Right cardiac atrium (tissue), 5 donors: ENCODE data around the gene PLEKHG5. TPM values are rescaled to one million over a fixed set of nuclear protein-coding genes. Genes with fewer than 3 reads are reported as not detected.
"Not testable (repeated sequence)": the region's sequence is repeated elsewhere in the genome, so short reads cannot be mapped to it uniquely, and the experiment has no call there.

Experiments
- ATAC-seq, 2 donors: fragments of 200-7000 bp; cut with Tn5 transposase; one replicate each; pipeline versions ENCODE4 v1.8.0 to v1.9.1; 2020; ENCODE audit warnings: moderate library complexity in 2 of 2, mild to moderate bottlenecking in 1 of 2
- DNase-seq, 3 donors: peaks; one replicate each; pipeline ENCODE4 v3.0.0-alpha.2; 2020
- H3K27ac ChIP-seq: one replicate; pipeline ENCODE4 v1.5.1; 2013; ENCODE audit warnings: mild to moderate bottlenecking, low read length, control low read depth, moderate library complexity
- H3K27me3 ChIP-seq: one replicate; pipeline ENCODE4 v1.6.1; 2013; ENCODE audit not compliant: control insufficient read depth, insufficient read depth
- H3K4me1 ChIP-seq: one replicate; pipeline ENCODE4 v1.6.1; 2013; ENCODE audit warnings: low read length; ENCODE audit not compliant: control insufficient read depth, insufficient read depth
- H3K4me3 ChIP-seq: one replicate; pipeline ENCODE4 v1.5.1; 2013; ENCODE audit warnings: low read length, control low read depth
- H3K9me3 ChIP-seq: one replicate; pipeline ENCODE4 v1.6.1; 2013; ENCODE audit warnings: low read length; ENCODE audit not compliant: control insufficient read depth
- WGBS: extraction: QIAGEN DNeasy Blood & Tissue Kit; methylation state at CpG from one replicate; pipeline ENCODE4 v1.1.7; 2013; 5-methylcytosine and 5-hydroxymethylcytosine counted together
- intact Hi-C, 4 donors: fragments of 100-400 bp; cut with DNase I; formaldehyde crosslinking; loops; one replicate each; pipeline versions ENCODE4 v1.11.0 to v1.14.0; 2022 to 2023
- polyA plus RNA-seq: library from polyadenylated mRNA; stranded (reverse); fragments of 200-250 nt; gene quantifications from one replicate; pipeline ENCODE4 v1.2.3, GENCODE V29; 2013
- total RNA-seq, 4 donors: library from RNA; stranded (reverse); fragmentation: NEBNext Ultra II Directional; extraction: Animal tissue kit (Norgen Biotek cat#: 25700); gene quantifications; one replicate each; pipeline ENCODE4 v1.2.1, GENCODE V29; 2021
- donor health status: healthy with polysubstance abuse.
- donor health status: DM: no; HTN: yes; CAD: no.
- donor health status: DM: no; HTN: no; CAD: no.
- donor health status: DM: no; HTN: yes; CAD: no; lungs with severe emphysema.
- donor health status: DM: yes; HTN: yes; CAD: no.

Gene PLEKHG5
- total and polyA plus RNA-seq, 5 donors: 7.0 to 9.9 (median 8.7) TPM

DNA sequence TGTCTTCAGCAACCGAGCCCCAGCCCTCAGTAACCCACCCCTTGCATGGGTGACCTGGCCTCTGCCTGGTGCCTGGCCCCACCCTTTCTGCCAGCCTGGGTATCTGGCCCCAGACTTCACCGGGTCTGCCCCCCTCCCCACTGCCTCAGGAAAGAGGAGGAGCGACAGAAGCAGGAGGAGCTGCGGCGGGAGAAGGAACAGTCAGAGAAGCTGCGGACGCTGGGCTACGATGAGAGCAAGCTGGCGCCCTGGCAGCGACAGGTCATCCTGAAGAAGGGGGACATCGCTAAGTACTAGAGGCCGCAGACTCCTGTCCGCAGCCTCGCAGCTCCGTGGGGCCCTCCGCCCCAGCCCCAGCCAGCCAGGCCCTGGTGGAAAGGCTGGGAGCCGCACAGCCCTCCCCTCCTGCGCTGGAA is 31.6 kb downstream of the PLEKHG5 start:
- H3K27me3 ChIP-seq: no peaks in the 10 kb centered on the region
- intact Hi-C loops: no loop called here
- H3K4me1 ChIP-seq: no peaks in the 10 kb centered on the region
- peak overlapping the region; percentile 14 for H3K4me3 ChIP-seq
- ATAC-seq (peak in 1 of 2 donors; percentile 15), DNase-seq (peak in 2 of 3 donors; percentile 66 to 68)
- H3K27ac ChIP-seq: no peak overlapping the region
- 15% methylated on average over 18 of the region's 18 CpGs for WGBS
- H3K9me3 ChIP-seq: no peaks in the 10 kb centered on the region

DNA sequence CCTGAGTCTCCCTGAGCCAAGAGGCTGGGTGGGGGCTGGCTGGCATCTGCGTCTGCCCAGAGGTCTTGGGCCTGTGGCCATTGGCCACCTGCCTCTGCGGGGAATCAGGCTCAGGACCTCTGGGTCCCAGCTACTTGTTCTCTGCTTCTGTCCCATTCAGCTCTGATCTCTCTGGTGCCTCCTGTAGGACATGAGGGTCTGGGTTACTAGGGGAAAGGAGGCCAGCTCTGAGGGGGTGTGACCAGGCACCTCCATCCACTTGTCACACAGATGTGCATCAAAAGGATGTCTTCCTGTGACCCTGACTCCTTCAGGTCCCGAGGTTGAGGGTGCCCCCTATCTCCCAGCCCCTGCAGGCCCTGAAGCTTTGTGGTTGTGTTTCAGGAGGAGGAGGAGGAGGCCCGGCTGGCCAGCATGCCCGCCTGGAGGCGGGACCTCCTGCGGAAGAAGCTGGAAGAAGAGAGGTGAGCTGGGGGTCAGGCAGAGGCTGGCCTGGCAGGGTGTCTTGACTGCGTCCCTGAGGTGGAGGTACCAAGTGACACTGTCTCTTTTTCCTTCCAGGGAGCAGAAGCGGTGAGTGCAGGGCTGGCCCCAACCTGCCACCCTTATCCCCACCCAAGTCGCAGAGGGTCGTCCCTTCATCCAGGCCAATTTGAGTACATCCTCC is 34.5 kb downstream of the PLEKHG5 start:
- no peaks in the 10 kb centered on the region for H3K27me3 ChIP-seq
- H3K27ac ChIP-seq: no peak overlapping the region

GRCh38 chr1:6455752-6456520 is 35.5 kb downstream of the PLEKHG5 start:
- 36% methylated on average over 58 of the region's 58 CpGs for WGBS
- H3K27me3 ChIP-seq, intact Hi-C loops, H3K4me1 ChIP-seq, H3K4me3 ChIP-seq, ATAC-seq, H3K27ac ChIP-seq, DNase-seq, H3K9me3 ChIP-seq: not testable (repeated sequence)

More for the DNA sequence above, 34.5 kb downstream of the PLEKHG5 start:
- DNase-seq: peak in 1 of 3 donors; percentile 37
- no peak overlapping the region for H3K4me3 ChIP-seq
- WGBS: 79% methylated on average over 11 of the region's 11 CpGs
- no peaks in the 10 kb centered on the region for H3K9me3 ChIP-seq
- H3K4me1 ChIP-seq: no peaks in the 10 kb centered on the region
- intact Hi-C loops: no loop called here
- ATAC-seq: no peak

GRCh38 chr1:6454856-6455751 is 36.4 kb downstream of the PLEKHG5 start:
- Histone ChIP-seq H3K4me1 (no peaks in the 10 kb centered on the region), H3K27ac (no peak overlapping the region), H3K9me3 (no peaks in the 10 kb centered on the region), H3K4me3 (no peak overlapping the region), H3K27me3 (no peaks in the 10 kb centered on the region)
- ATAC-seq: no peak
- 5% methylated on average over 115 of the region's 115 CpGs for WGBS
- intact Hi-C loops: no loop called here
- DNase-seq: peak in 1 of 3 donors; percentile 46

- H3K4me3 ChIP-seq, H3K4me1 ChIP-seq, H3K27ac ChIP-seq, H3K27me3 ChIP-seq, H3K9me3 ChIP-seq, intact Hi-C loops: not testable (repeated sequence)
- WGBS: 11% methylated on average over 84 of the region's 85 CpGs
- DNase-seq (peak in 2 of 3 donors; percentile 50 to 51), ATAC-seq (peak in 1 of 2 donors; percentile 18)
These were observed 37.3 kb downstream of the PLEKHG5 start for GRCh38 chr1:6453895-6454855.

DNA sequence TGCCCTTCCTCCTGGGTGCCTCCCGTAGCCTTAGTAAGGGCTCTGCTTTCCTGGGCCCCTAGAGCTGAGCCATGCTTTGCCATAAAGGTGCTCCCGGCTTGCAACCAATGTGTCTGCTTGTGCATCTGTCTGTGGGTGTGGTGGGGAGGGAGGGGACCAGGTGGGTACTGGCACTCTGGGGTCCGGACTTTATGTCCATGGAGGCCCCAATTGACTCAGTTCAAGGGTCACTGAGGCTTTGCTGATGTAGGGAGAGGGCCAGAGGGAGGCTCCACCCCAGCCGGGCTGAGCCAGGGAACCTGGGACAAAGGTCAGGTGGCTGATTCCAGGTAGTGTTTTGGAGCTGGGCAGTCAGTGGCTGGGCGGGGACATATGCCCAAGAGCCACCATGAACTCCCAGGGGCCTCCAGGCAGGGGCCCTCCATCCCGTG is 40.5 kb downstream of the PLEKHG5 start:
- Histone ChIP-seq H3K9me3 (no peaks in the 10 kb centered on the region), H3K27ac (no peak overlapping the region), H3K27me3 (no peaks in the 10 kb centered on the region), H3K4me1 (no peaks in the 10 kb centered on the region), H3K4me3 (no peak overlapping the region)
- DNase-seq: no peak
- no peak for ATAC-seq
- intact Hi-C loops: no loop called here
- 69% methylated on average over 6 of the region's 6 CpGs for WGBS

GRCh38 chr1:6450486-6450885 is 41.0 kb downstream of the PLEKHG5 start:
- H3K27me3 ChIP-seq, H3K27ac ChIP-seq, DNase-seq, ATAC-seq, intact Hi-C loops, H3K4me3 ChIP-seq, H3K9me3 ChIP-seq, H3K4me1 ChIP-seq: not testable (repeated sequence)
- WGBS: 41% methylated on average over 10 of the region's 10 CpGs

DNA sequence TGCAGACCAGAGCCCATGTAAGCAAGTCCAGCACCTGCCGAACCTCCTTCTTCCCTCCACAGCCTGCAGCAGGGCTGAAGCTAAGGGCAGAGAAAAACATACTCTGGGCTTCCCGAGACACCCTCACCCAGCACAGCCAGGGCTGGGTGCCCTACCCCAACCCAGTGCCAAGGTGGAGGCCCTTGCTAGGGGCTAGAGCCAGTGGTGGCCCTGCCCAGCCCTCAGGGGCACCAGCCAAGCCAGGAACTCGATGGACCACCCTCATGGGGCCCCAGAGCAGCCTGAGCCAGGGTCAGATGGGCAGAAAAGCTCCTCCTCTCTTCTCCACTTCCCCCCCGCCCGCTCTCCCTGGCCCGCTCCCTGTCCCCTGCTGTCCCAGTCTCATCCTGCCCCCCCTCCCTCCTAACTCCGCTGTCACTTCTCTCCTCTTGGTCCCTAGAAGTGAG is 41.4 kb downstream of the PLEKHG5 start:
- no peaks in the 10 kb centered on the region for H3K4me1 ChIP-seq
- DNase-seq: no peak
- no peaks in the 10 kb centered on the region for H3K27me3 ChIP-seq
- WGBS: 40% methylated on average over 7 of the region's 7 CpGs
- no peaks in the 10 kb centered on the region for H3K9me3 ChIP-seq
- no peak overlapping the region for H3K27ac ChIP-seq
- ATAC-seq: no peak
- intact Hi-C loops: no loop called here
- no peak overlapping the region for H3K4me3 ChIP-seq

DNA sequence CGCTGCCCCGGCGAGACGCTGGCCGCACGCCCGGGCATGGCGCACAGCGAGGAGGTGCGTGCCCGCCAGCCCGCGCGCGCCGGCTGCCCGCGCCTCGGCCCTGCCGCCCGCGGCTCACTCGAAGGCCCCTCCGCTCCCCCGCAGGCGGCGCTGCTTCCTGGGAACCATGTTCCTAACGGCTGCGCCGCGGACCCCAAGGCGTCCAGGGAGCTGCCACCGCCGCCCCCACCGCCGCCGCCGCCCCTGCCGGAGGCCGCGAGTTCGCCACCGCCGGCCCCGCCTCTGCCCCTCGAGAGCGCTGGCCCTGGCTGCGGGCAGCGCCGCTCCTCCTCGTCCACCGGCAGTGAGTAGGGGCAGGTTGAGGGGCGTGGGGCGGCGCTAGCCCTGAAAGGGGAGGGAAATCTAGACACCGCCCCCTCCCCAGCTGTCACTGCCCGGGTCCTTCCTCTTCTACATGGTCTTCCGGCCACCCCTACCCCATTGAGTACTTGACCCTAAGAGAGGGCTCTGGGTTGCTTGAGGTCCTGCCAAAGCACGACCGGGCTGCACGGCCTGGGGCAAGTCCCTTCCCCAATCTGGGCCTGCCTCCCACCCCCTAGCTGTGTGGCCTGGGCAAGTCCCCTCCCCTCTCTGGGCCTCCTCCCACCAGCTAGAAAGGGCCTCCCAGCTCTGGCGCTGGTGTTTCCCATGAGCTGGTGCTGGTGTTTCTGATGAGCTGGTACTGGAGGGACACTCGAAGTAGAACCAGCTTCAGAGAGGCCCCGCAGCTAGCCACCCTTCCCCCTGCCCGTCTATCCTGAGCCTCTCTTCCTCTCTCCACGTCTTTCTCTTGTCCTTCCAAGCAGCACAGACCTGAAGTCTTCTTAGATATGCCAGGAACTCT is 42.5 kb downstream of the PLEKHG5 start:
- Histone ChIP-seq H3K9me3 (no peaks in the 10 kb centered on the region), H3K27me3 (no peaks in the 10 kb centered on the region), H3K4me1 (no peaks in the 10 kb centered on the region), H3K27ac (no peak overlapping the region), H3K4me3 (no peak overlapping the region)
- no peak for ATAC-seq
- intact Hi-C loops: no loop called here
- 3% methylated on average over 61 of the region's 66 CpGs for WGBS
- DNase-seq: peak in 1 of 3 donors; percentile 63
